Ascending aorta (tissue), 2 donors: ENCODE data around the gene MN1. TPM values are rescaled to one million over a fixed set of nuclear protein-coding genes. Genes with fewer than 3 reads are reported as not detected.

Experiments used
- DNase-seq, 2 donors: peaks; one replicate each; pipeline ENCODE4 v3.0.0-alpha.2; 2019; ENCODE audit warnings: low spot score in 2 of 2
- H3K27ac ChIP-seq, 2 donors: fragments of 200-600 bp; sonication (generic); one replicate each; pipeline ENCODE4 v1.5.1; 2016 to 2017; ENCODE audit warnings: mild to moderate bottlenecking in 1 of 2
- H3K27me3 ChIP-seq: fragments of 200-600 bp; sonication (generic); one replicate; pipeline ENCODE4 v1.5.1; 2017
- H3K36me3 ChIP-seq, 2 donors: fragments of 200-600 bp; sonication (generic); one replicate each; pipeline ENCODE4 v1.5.1; 2016
- H3K4me1 ChIP-seq, 2 donors: fragments of 200-600 bp; sonication (generic); one replicate each; pipeline ENCODE4 v1.5.1; 2016 to 2017; ENCODE audit warnings: mild to moderate bottlenecking in 1 of 2
- H3K4me3 ChIP-seq, 2 donors: fragments of 200-600 bp; sonication (generic); one replicate each; pipeline ENCODE4 v1.5.1; 2016 to 2017; ENCODE audit warnings: mild to moderate bottlenecking in 1 of 2
- H3K9me3 ChIP-seq, 2 donors: fragments of 200-600 bp; sonication (generic); one replicate each; pipeline ENCODE4 v1.5.1; 2016
- CTCF ChIP-seq, 3 experiments: fragments of 200-600 bp in 2 of 3; fragments of 450-650 bp in 1 of 3; sonication (generic) in 2 of 3; IDR thresholded peaks; one replicate each; pipeline ENCODE4 v1.5.1; 2016 to 2019; ENCODE audit warnings: antibody characterized with exemption in 3 of 3, mild to moderate bottlenecking in 1 of 3, moderate library complexity in 1 of 3
- intact Hi-C: fragments of 100-400 bp; cut with DNase I; formaldehyde crosslinking; loops from one replicate; pipeline ENCODE4 v1.15.1; 2023
- total RNA-seq: library from RNA; depleted of rRNA; stranded (reverse); fragments of >200 nt; gene quantifications from one replicate; pipeline ENCODE4 v1.1.0, GENCODE V29; 2016

MN1 gene
- total RNA-seq, 1 donor from 2014 or later: 23.0 TPM

DNA sequence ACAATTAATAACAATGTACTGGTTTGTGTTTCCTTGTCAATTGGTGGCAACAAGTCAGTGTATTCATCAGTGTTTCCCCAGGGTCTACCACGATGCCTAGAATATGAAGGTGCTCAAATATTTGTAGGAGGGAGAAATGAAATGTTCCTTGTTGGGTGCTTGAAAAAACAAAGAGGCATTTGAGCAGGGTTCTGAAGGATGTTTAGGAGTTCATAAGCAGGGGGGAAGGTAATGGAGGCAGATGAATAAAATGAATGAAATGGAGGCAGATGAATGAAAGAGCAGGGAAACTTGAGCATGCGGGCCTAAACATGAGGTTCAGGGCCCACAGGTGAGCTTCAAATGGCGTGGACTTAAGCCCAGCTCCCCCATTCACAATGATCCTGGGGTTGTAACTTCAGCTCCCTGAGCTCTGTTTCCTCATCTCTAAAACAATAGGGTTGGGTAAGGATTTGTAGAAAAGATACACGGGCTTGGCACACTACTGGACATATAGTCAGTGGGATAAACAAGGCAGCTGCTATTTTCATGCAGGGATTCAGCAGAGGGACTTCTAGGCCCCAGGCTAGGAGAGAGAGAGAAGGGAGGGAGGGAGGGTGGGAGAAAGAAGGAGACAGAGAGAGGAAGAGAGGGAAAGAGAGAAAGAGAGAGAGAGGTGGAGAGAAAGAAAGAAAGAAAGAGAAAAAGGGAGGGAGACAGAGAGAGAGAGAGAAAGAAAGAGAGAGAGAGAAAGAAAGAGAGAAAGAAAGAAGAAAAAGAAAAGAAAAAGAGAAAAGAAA is 73.7 kb downstream of the MN1 start:
- no peak overlapping the region for H3K4me3 ChIP-seq
- peaks cover 0 to 10% of the 10 kb centered on the region in 2 donors for H3K4me1 ChIP-seq
- H3K27me3 ChIP-seq: no peaks in the 10 kb centered on the region
- no peak for TF ChIP-seq CTCF (IDR thresholded peaks at IDR 0.05)
- intact Hi-C loops: no loop called here
- no peak overlapping the region for H3K27ac ChIP-seq
- no peak for DNase-seq
- H3K36me3 ChIP-seq: no peaks in the 10 kb centered on the region
- no peaks in the 10 kb centered on the region for H3K9me3 ChIP-seq

GRCh38 chr22:27726686-27727449 is 74.7 kb downstream of the MN1 start:
- Histone ChIP-seq H3K4me1 (peaks cover 0 to 10% of the 10 kb centered on the region in 2 donors), H3K36me3 (no peaks in the 10 kb centered on the region), H3K27me3 (no peaks in the 10 kb centered on the region), H3K27ac (peak overlapping the region; percentile 10 to 56), H3K9me3 (no peaks in the 10 kb centered on the region), H3K4me3 (no peak overlapping the region)
- intact Hi-C loops: no loop called here
- TF ChIP-seq CTCF (IDR thresholded peaks at IDR 0.05): no peak
- peak; percentile 15 to 72 for DNase-seq

- H3K4me1 ChIP-seq: peaks cover 0 to 10% of the 10 kb centered on the region in 2 donors
- no peaks in the 10 kb centered on the region for H3K27me3 ChIP-seq
- no peak for DNase-seq
- H3K27ac ChIP-seq: peak overlapping the region; percentile 10 to 23
- no peaks in the 10 kb centered on the region for H3K9me3 ChIP-seq
- H3K36me3 ChIP-seq: no peaks in the 10 kb centered on the region
- H3K4me3 ChIP-seq: no peak overlapping the region
- TF ChIP-seq CTCF (IDR thresholded peaks at IDR 0.05): no peak
- intact Hi-C loops: no loop called here
Measured at GRCh38 chr22:27726331-27726685, 75.2 kb downstream of the MN1 start.

- Histone ChIP-seq H3K27me3 (no peaks in the 10 kb centered on the region), H3K27ac (peak overlapping the region in 1 of 2 donors; percentile 23), H3K9me3 (no peaks in the 10 kb centered on the region), H3K4me3 (no peak overlapping the region), H3K36me3 (no peaks in the 10 kb centered on the region), H3K4me1 (peaks cover 0 to 10% of the 10 kb centered on the region in 2 donors)
- no peak for DNase-seq
- TF ChIP-seq CTCF (IDR thresholded peaks at IDR 0.05): no peak
- intact Hi-C loops: no loop called here
Measured at GRCh38 chr22:27725661-27726060, 75.9 kb downstream of the MN1 start.

DNA sequence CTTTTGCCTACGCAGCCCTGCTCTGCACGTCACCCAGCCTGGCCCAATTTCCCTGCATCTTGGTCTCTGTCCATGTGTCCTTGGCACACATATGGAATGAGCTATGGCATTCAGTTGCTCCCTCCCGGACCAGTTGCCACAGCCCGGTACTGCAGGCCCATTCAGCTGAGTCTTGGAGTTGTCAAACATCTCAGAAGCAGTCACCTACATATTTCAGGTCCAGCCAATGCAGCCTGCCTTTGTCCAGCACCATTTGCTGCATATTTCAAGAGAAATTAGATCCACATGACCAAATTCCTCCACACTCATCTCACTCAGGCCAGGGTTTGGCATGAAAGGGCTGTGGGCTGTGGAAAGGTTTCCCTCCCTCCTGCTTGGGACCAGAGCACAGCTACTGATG is 76.8 kb downstream of the MN1 start:
- no peaks in the 10 kb centered on the region for H3K9me3 ChIP-seq
- DNase-seq: no peak
- intact Hi-C loops: no loop called here
- H3K27ac ChIP-seq: peak overlapping the region in 1 of 2 donors; percentile 26
- peaks cover 0 to 10% of the 10 kb centered on the region in 2 donors for H3K4me1 ChIP-seq
- H3K27me3 ChIP-seq: no peaks in the 10 kb centered on the region
- H3K36me3 ChIP-seq: no peaks in the 10 kb centered on the region
- H3K4me3 ChIP-seq: no peak overlapping the region
- TF ChIP-seq CTCF (IDR thresholded peaks at IDR 0.05): no peak
